Activated CD4-positive, alpha-beta T cell treated with anti-CD3 and anti-CD28 coated beads, Interleukin-2, amount 50 U/mL, for 1 hour (primary cell): ENCODE data around the gene PTPRM.

Source experiments
- DNase-seq: peaks from one replicate; pipeline ENCODE4 v3.0.0-alpha.2; 2020

PTPRM gene

GRCh38 chr18:8207996-8208395 is 640.9 kb downstream of the PTPRM start:
- no peak for DNase-seq

- DNase-seq: no peak
Measured at GRCh38 chr18:8208716-8209115, 641.6 kb downstream of the PTPRM start.

- no peak for DNase-seq
Measured at GRCh38 chr18:8212896-8213780, 646.0 kb downstream of the PTPRM start.

- DNase-seq: no peak
Measured at GRCh38 chr18:8215741-8216140, 648.6 kb downstream of the PTPRM start.

GRCh38 chr18:8217051-8217564 is 650.0 kb downstream of the PTPRM start:
- DNase-seq: no peak

GRCh38 chr18:8218197-8218596 is 651.1 kb downstream of the PTPRM start:
- DNase-seq: no peak

GRCh38 chr18:8221452-8221851 is 654.3 kb downstream of the PTPRM start:
- no peak for DNase-seq

GRCh38 chr18:8224576-8224975 is 657.5 kb downstream of the PTPRM start:
- DNase-seq: no peak

- DNase-seq: no peak
Measured at GRCh38 chr18:8229040-8229439, 661.9 kb downstream of the PTPRM start.

GRCh38 chr18:8229787-8230186 is 662.7 kb downstream of the PTPRM start:
- DNase-seq: no peak

- no peak for DNase-seq
Measured at GRCh38 chr18:8231316-8231715, 664.2 kb downstream of the PTPRM start.

- no peak for DNase-seq
Measured at GRCh38 chr18:8232791-8233190, 665.7 kb downstream of the PTPRM start.

GRCh38 chr18:8235894-8236293 is 668.8 kb downstream of the PTPRM start:
- DNase-seq: no peak

- DNase-seq: no peak
Measured at GRCh38 chr18:8238507-8238906, 671.4 kb downstream of the PTPRM start.

- DNase-seq: no peak
Measured at GRCh38 chr18:8241731-8242130, 674.6 kb downstream of the PTPRM start.

- no peak for DNase-seq
Measured at GRCh38 chr18:8242151-8242696, 675.1 kb downstream of the PTPRM start.

GRCh38 chr18:8247700-8248099 is 680.6 kb downstream of the PTPRM start:
- no peak for DNase-seq

- DNase-seq: no peak
Measured at GRCh38 chr18:8248576-8248975, 681.5 kb downstream of the PTPRM start.

GRCh38 chr18:8249811-8250210 is 682.7 kb downstream of the PTPRM start:
- DNase-seq: no peak

- no peak for DNase-seq
Measured at GRCh38 chr18:8252371-8252770, 685.3 kb downstream of the PTPRM start.

- DNase-seq: no peak
Measured at GRCh38 chr18:8253944-8254343, 686.8 kb downstream of the PTPRM start.

- no peak for DNase-seq
Measured at GRCh38 chr18:8254654-8255053, 687.5 kb downstream of the PTPRM start.

- no peak for DNase-seq
Measured at GRCh38 chr18:8257851-8258434, 690.8 kb downstream of the PTPRM start.

GRCh38 chr18:8260319-8260718 is 693.2 kb downstream of the PTPRM start:
- DNase-seq: no peak
